Testis (tissue), 3 donors: ENCODE data around the gene LBH. TPM values are rescaled to one million over a fixed set of nuclear protein-coding genes. Genes with fewer than 3 reads are reported as not detected.

Source experiments
- DNase-seq: peaks from one replicate; pipeline ENCODE4 v3.0.0-alpha.2; 2019
- H3K27ac ChIP-seq, 2 donors: fragments of 200-600 bp; sonication (generic); one replicate each; pipeline ENCODE4 v1.5.1; 2019
- H3K27me3 ChIP-seq: fragments of 200-600 bp; sonication (generic); one replicate; pipeline ENCODE4 v1.5.1; 2019
- H3K36me3 ChIP-seq: fragments of 200-600 bp; sonication (generic); one replicate; pipeline ENCODE4 v1.5.1; 2017; ENCODE audit warnings: low read depth; ENCODE audit errors: missing control alignments
- H3K4me1 ChIP-seq: fragments of 200-600 bp; sonication (generic); one replicate; pipeline ENCODE4 v1.5.1; 2019
- H3K4me3 ChIP-seq, 2 donors: fragments of 200-600 bp; sonication (generic); one replicate each; pipeline ENCODE4 v1.5.1; 2017 to 2019
- H3K9me3 ChIP-seq: fragments of 200-600 bp; sonication (generic); one replicate; pipeline ENCODE4 v1.5.1; 2017
- CTCF ChIP-seq, 3 experiments: fragments of 450-650 bp in 2 of 3; fragments of 200-600 bp in 1 of 3; sonication (generic) in 1 of 3; IDR thresholded peaks; one replicate each; pipeline ENCODE4 v1.5.1; 2016 to 2019; ENCODE audit warnings: antibody characterized with exemption in 3 of 3, mild to moderate bottlenecking in 2 of 3, moderate library complexity in 1 of 3
- POLR2A ChIP-seq: fragments of 450-650 bp; IDR thresholded peaks from one replicate; pipeline ENCODE4 v1.6.1; 2017; ENCODE audit warnings: antibody characterized with exemption, mild to moderate bottlenecking, moderate library complexity
- WGBS, 2 donors: methylation state at CpG; one replicate each; pipeline ENCODE4 v1.1.5; 2018; 5-methylcytosine and 5-hydroxymethylcytosine counted together
- intact Hi-C: fragments of 100-400 bp; cut with DNase I; formaldehyde crosslinking; loops from one replicate; pipeline ENCODE4 v1.15.1; 2023; ENCODE audit warnings: low total_unique reads
- polyA plus RNA-seq: library from polyadenylated mRNA; stranded (reverse); fragments of 350-450 nt; fragmentation: Illumina TruSeq; extraction: RNeasy Lipid Tissue Mini Kit (QIAGEN cat#74804); gene quantifications from one replicate; pipeline ENCODE4 v1.2.3, GENCODE V29; 2014; ENCODE audit warnings: low read depth, low replicate concordance; ENCODE audit not compliant: insufficient read depth
- total RNA-seq, 2 donors: library from RNA; depleted of rRNA; stranded (reverse); fragments of >200 nt; gene quantifications; one replicate each; pipeline ENCODE4 v1.2.3, GENCODE V29; 2016

The LBH gene
- total and polyA plus RNA-seq, 3 donors from 2014 or later, result 23.9 to 32.1 (median 25.7) TPM

GRCh38 chr2:30261695-30262211, 30.4 kb downstream of the LBH start:
- intact Hi-C loops, result no loop called here
- H3K27ac ChIP-seq, result no peak overlapping the region
- no peaks in the 10 kb centered on the region for H3K9me3 ChIP-seq
- no peak for DNase-seq
- H3K4me1 ChIP-seq, result no peaks in the 10 kb centered on the region
- TF ChIP-seq POLR2A (no peak), CTCF (IDR thresholded peaks at IDR 0.05) (no peak)
- no peaks in the 10 kb centered on the region for H3K27me3 ChIP-seq
- H3K36me3 ChIP-seq, result no peaks in the 10 kb centered on the region
- H3K4me3 ChIP-seq, result no peak overlapping the region

GRCh38 chr2:30262716-30263309, 31.5 kb downstream of the LBH start:
- Histone ChIP-seq H3K9me3 (no peaks in the 10 kb centered on the region), H3K36me3 (no peaks in the 10 kb centered on the region), H3K4me1 (no peaks in the 10 kb centered on the region), H3K27ac (no peak overlapping the region), H3K27me3 (no peaks in the 10 kb centered on the region), H3K4me3 (no peak overlapping the region)
- WGBS, 2 donors, result 94 to 97% methylated on average over 5 of the region's 5 CpGs
- no peak for DNase-seq
- TF ChIP-seq POLR2A (no peak), CTCF (IDR thresholded peaks at IDR 0.05) (no peak)
- intact Hi-C loops, result no loop called here

GRCh38 chr2:30264274-30264673, 32.9 kb downstream of the LBH start:
- H3K9me3 ChIP-seq, result no peaks in the 10 kb centered on the region
- no peak overlapping the region for H3K4me3 ChIP-seq
- no peaks in the 10 kb centered on the region for H3K4me1 ChIP-seq
- no peaks in the 10 kb centered on the region for H3K36me3 ChIP-seq
- TF ChIP-seq CTCF (IDR thresholded peaks at IDR 0.05) (no peak), POLR2A (no peak)
- no peak for DNase-seq
- no peaks in the 10 kb centered on the region for H3K27me3 ChIP-seq
- no peak overlapping the region for H3K27ac ChIP-seq
- 58 to 64% methylated on average over 3 of the region's 3 CpGs for WGBS, 2 donors
- intact Hi-C loops, result no loop called here

- H3K27ac ChIP-seq, result no peak overlapping the region
- H3K9me3 ChIP-seq, result no peaks in the 10 kb centered on the region
- H3K4me3 ChIP-seq, result no peak overlapping the region
- WGBS, 2 donors, result 79 to 87% methylated on average over 4 of the region's 4 CpGs
- no peaks in the 10 kb centered on the region for H3K27me3 ChIP-seq
- intact Hi-C loops, result no loop called here
- H3K4me1 ChIP-seq, result no peaks in the 10 kb centered on the region
- H3K36me3 ChIP-seq, result no peaks in the 10 kb centered on the region
- TF ChIP-seq POLR2A, result no peak
- TF ChIP-seq CTCF (IDR thresholded peaks at IDR 0.05), result no peak
- no peak for DNase-seq
These were observed 34.0 kb downstream of the LBH start for GRCh38 chr2:30265052-30266015.
